Activated naive CD4-positive, alpha-beta T cell treated with anti-CD3 and anti-CD28 coated beads, Interleukin-2, amount 50 U/mL, for 24 hours (primary cell): ENCODE data around the gene SORCS1.

Experiments
- H3K27ac Mint-ChIP-seq: one replicate; pipeline ENCODE4 v1.8.0; 2021; ENCODE audit warnings: mild to moderate bottlenecking, mixed read lengths
- H3K27me3 Mint-ChIP-seq: one replicate; pipeline ENCODE4 v1.8.0; 2021; ENCODE audit warnings: mixed read lengths
- H3K36me3 Mint-ChIP-seq: one replicate; pipeline ENCODE4 v1.8.0; 2021; ENCODE audit warnings: mixed read lengths
- H3K4me1 Mint-ChIP-seq: one replicate; pipeline ENCODE4 v1.8.0; 2021; ENCODE audit warnings: mixed read lengths
- H3K4me3 Mint-ChIP-seq: one replicate; pipeline ENCODE4 v1.8.0; 2021; ENCODE audit warnings: mild to moderate bottlenecking, mixed read lengths
- H3K9me3 Mint-ChIP-seq: one replicate; pipeline ENCODE4 v1.8.0; 2021; ENCODE audit warnings: mixed read lengths

SORCS1 gene

GRCh38 chr10:106661133-106661766, 503.3 kb downstream of the SORCS1 start:
- no peaks in the 10 kb centered on the region for H3K27me3 Mint-ChIP-seq
- no peaks in the 10 kb centered on the region for H3K9me3 Mint-ChIP-seq
- no peaks in the 10 kb centered on the region for H3K36me3 Mint-ChIP-seq
- no peaks in the 10 kb centered on the region for H3K4me1 Mint-ChIP-seq
- no peak overlapping the region for H3K27ac Mint-ChIP-seq
- H3K4me3 Mint-ChIP-seq = no peak overlapping the region

- H3K27ac Mint-ChIP-seq = no peak overlapping the region
- H3K27me3 Mint-ChIP-seq = no peaks in the 10 kb centered on the region
- no peaks in the 10 kb centered on the region for H3K36me3 Mint-ChIP-seq
- H3K4me3 Mint-ChIP-seq = no peak overlapping the region
- no peaks in the 10 kb centered on the region for H3K4me1 Mint-ChIP-seq
- no peaks in the 10 kb centered on the region for H3K9me3 Mint-ChIP-seq
Observed at GRCh38 chr10:106660550-106660949, 504.0 kb downstream of the SORCS1 start.

GRCh38 chr10:106655636-106656035, 508.9 kb downstream of the SORCS1 start:
- Mint-ChIP-seq H3K9me3 (no peaks in the 10 kb centered on the region), H3K27me3 (no peaks in the 10 kb centered on the region), H3K36me3 (no peaks in the 10 kb centered on the region)

DNA sequence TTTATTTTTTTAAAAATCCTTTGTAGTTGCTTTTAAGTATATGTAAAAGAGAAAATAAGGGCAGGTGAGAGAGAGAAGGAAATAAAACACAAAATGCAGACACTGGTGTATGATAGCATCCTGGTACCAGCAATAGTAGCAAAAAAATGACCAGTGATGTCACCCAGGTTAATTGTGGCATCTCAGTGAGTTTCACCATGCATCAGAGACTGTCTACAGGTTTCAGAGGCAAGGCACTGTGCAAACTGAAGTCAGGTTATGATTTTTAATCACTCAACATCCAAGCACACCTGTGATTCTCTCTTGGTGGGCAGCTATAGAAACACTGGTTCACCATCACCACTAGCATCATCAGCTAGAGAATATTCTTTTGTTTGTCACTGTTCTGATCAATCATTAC, 509.3 kb downstream of the SORCS1 start:
- H3K27ac Mint-ChIP-seq = no peak overlapping the region
- H3K4me3 Mint-ChIP-seq = no peak overlapping the region
- H3K9me3 Mint-ChIP-seq = no peaks in the 10 kb centered on the region
- no peaks in the 10 kb centered on the region for H3K4me1 Mint-ChIP-seq
- H3K27me3 Mint-ChIP-seq = no peaks in the 10 kb centered on the region
- no peaks in the 10 kb centered on the region for H3K36me3 Mint-ChIP-seq

More at GRCh38 chr10:106655636-106656035, 508.9 kb downstream of the SORCS1 start:
- Mint-ChIP-seq H3K4me1 (no peaks in the 10 kb centered on the region), H3K27ac (no peak overlapping the region), H3K4me3 (no peak overlapping the region)

DNA sequence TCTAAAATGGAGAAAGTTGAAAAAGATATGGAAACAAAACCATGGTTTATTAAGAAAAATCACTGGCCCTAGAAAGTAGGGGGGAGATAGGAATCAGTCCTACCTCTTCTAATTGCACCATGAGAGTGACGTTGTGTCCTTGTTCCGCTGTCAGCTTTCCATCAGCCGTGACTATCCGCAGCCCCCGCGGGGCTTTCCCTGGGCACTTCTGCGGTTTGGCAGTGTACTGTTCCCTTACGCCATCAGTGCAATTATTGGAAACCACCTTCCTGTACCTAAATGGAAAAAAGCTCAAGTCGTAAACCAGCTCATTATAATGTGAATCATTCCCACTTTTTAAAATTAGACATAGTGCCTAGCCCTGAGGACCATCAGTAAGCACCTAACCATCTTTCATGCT, 512.2 kb downstream of the SORCS1 start:
- no peak overlapping the region for H3K27ac Mint-ChIP-seq
- no peaks in the 10 kb centered on the region for H3K27me3 Mint-ChIP-seq
- no peaks in the 10 kb centered on the region for H3K4me1 Mint-ChIP-seq
- H3K9me3 Mint-ChIP-seq = no peaks in the 10 kb centered on the region
- no peak overlapping the region for H3K4me3 Mint-ChIP-seq
- H3K36me3 Mint-ChIP-seq = no peaks in the 10 kb centered on the region

DNA sequence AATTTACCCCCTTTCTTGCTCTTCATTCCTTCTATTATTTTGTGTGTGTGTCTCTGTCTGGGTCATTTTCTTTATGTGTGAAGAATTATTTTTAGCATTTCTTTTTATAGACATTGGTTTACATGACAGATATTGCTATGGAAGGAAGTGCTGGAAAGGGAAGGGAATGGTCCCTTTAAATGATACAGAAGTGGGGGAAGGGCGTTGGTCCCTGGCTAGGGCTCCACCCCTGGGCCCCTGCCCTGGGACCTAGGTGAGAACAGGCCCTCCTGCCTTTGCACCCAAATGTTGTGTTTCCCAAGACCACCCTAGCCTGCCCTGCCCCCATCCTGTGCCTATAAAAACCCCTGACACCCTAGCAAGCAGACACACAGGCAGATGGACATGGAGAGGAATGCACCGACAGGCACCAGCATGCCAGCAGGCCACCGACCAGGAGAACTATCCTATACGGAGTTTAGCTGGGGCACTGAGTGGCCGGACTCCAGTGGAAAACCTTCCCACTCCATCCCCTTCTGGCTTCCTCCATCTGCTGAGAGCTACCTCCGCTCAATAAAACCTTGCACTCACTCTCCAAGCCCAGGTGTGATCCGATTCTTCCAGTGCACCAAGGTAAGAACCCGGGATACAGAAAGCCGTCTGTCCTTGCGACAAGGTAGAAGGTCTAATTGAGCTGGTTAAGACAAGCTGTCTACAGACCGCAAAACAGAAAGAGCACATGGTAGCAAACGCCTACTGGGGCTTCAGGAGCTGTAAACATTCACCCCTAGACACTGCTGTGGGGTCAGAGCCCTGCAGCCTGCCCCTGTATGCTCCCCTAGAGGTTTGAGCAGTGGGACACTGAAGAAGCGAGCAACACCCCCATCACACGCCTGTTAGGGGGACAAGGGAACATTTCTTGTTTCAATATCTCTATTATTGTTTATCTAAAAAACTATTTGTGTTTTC, 515.7 kb downstream of the SORCS1 start:
- H3K4me1 Mint-ChIP-seq = no peaks in the 10 kb centered on the region
- no peaks in the 10 kb centered on the region for H3K36me3 Mint-ChIP-seq
- no peaks in the 10 kb centered on the region for H3K27me3 Mint-ChIP-seq
- H3K9me3 Mint-ChIP-seq = no peaks in the 10 kb centered on the region
- H3K4me3 Mint-ChIP-seq = no peak overlapping the region
- H3K27ac Mint-ChIP-seq = no peak overlapping the region

GRCh38 chr10:106643473-106643872, 521.0 kb downstream of the SORCS1 start:
- Mint-ChIP-seq H3K4me1 (no peaks in the 10 kb centered on the region), H3K9me3 (no peaks in the 10 kb centered on the region), H3K27me3 (no peaks in the 10 kb centered on the region), H3K4me3 (no peak overlapping the region), H3K36me3 (no peaks in the 10 kb centered on the region), H3K27ac (no peak overlapping the region)

GRCh38 chr10:106637873-106638272, 526.6 kb downstream of the SORCS1 start:
- no peaks in the 10 kb centered on the region for H3K9me3 Mint-ChIP-seq
- H3K27ac Mint-ChIP-seq = no peak overlapping the region

GRCh38 chr10:106636766-106637491, 527.6 kb downstream of the SORCS1 start:
- no peaks in the 10 kb centered on the region for H3K4me1 Mint-ChIP-seq
- H3K36me3 Mint-ChIP-seq = no peaks in the 10 kb centered on the region
- no peaks in the 10 kb centered on the region for H3K9me3 Mint-ChIP-seq
- H3K27ac Mint-ChIP-seq = no peak overlapping the region
- H3K4me3 Mint-ChIP-seq = no peak overlapping the region
- H3K27me3 Mint-ChIP-seq = no peaks in the 10 kb centered on the region

More at GRCh38 chr10:106637873-106638272, 526.6 kb downstream of the SORCS1 start:
- Mint-ChIP-seq H3K4me3 (no peak overlapping the region), H3K36me3 (no peaks in the 10 kb centered on the region), H3K4me1 (no peaks in the 10 kb centered on the region), H3K27me3 (no peaks in the 10 kb centered on the region)

DNA sequence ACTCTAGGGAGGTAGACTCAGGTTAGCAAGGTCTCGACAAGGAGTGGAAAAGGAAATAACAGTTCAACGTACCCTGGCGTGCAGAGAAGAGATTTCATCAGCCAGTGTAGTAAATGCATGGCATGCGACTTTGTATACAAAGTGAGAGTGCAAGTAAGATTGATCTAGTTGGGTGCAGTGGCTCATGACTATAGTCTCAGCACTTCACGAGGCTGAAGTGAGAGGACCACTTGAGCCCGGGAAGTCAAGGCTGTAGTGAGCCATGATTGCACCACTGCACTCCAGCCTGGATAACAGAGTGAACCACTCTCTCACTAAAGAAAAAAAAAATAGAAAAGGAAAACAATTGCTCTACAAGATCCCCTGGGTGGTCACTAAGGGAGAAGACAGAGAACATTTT, 528.6 kb downstream of the SORCS1 start:
- Mint-ChIP-seq H3K27me3 (no peaks in the 10 kb centered on the region), H3K9me3 (no peaks in the 10 kb centered on the region), H3K27ac (no peak overlapping the region), H3K4me3 (no peak overlapping the region), H3K4me1 (no peaks in the 10 kb centered on the region), H3K36me3 (no peaks in the 10 kb centered on the region)

- Mint-ChIP-seq H3K36me3 (no peaks in the 10 kb centered on the region), H3K27ac (no peak overlapping the region), H3K4me3 (no peak overlapping the region), H3K27me3 (peaks cover 1% of the 10 kb centered on the region), H3K4me1 (no peaks in the 10 kb centered on the region), H3K9me3 (no peaks in the 10 kb centered on the region)
Observed at GRCh38 chr10:106631016-106631702, 533.3 kb downstream of the SORCS1 start.

DNA sequence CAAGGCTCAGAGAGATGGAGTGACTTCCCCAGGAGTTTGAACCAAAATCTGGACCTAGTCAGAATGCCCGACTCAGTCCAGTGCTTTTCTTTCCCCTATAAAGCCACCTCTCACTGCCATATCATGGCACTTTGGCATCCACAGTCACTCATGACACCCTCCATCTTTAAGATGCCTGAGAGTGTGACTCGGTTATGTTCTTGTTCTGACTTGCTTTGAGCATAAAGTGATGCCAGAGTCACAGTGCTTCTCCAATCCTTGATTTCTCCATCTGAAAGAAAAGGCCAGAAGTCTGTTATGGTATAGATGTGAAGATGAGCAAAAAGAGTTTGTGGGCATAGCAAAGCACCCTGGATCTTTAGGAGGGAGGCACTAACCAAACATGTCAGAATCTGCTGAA, 538.1 kb downstream of the SORCS1 start:
- no peak overlapping the region for H3K27ac Mint-ChIP-seq
- H3K27me3 Mint-ChIP-seq = peaks cover 4% of the 10 kb centered on the region
- H3K4me3 Mint-ChIP-seq = no peak overlapping the region
- no peaks in the 10 kb centered on the region for H3K36me3 Mint-ChIP-seq
- no peaks in the 10 kb centered on the region for H3K4me1 Mint-ChIP-seq
- H3K9me3 Mint-ChIP-seq = no peaks in the 10 kb centered on the region

GRCh38 chr10:106625751-106626150, 538.8 kb downstream of the SORCS1 start:
- H3K27me3 Mint-ChIP-seq = peaks cover 4% of the 10 kb centered on the region
- no peaks in the 10 kb centered on the region for H3K36me3 Mint-ChIP-seq
- H3K4me3 Mint-ChIP-seq = no peak overlapping the region
- H3K9me3 Mint-ChIP-seq = no peaks in the 10 kb centered on the region
- H3K27ac Mint-ChIP-seq = no peak overlapping the region
- no peaks in the 10 kb centered on the region for H3K4me1 Mint-ChIP-seq

GRCh38 chr10:106619346-106619745, 545.2 kb downstream of the SORCS1 start:
- Mint-ChIP-seq H3K36me3 (no peaks in the 10 kb centered on the region), H3K27ac (no peak overlapping the region), H3K4me3 (no peak overlapping the region), H3K27me3 (no peaks in the 10 kb centered on the region), H3K9me3 (no peaks in the 10 kb centered on the region), H3K4me1 (no peaks in the 10 kb centered on the region)

DNA sequence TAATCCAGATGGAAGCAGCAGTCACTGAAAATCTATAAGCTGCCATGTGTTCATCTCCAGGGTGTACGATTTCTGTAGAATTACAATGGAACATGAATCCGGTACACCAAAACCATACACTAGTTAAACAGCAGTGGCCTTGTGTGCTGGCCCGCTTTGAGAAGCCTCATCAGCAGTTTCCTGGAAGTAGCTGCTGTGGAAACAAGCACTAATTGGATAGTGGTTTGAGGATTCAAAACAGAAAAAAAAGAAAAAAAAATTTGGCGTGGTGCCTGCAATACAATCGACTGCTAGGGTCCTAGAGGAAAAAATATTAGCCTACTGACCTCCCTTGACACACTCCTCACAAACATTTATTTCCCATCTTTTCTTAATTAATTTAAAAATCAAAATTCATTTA, 545.9 kb downstream of the SORCS1 start:
- H3K27ac Mint-ChIP-seq = no peak overlapping the region
- H3K9me3 Mint-ChIP-seq = no peaks in the 10 kb centered on the region
- H3K36me3 Mint-ChIP-seq = no peaks in the 10 kb centered on the region
- no peaks in the 10 kb centered on the region for H3K4me1 Mint-ChIP-seq
- no peaks in the 10 kb centered on the region for H3K27me3 Mint-ChIP-seq
- no peak overlapping the region for H3K4me3 Mint-ChIP-seq
